Medulla oblongata (tissue), 1 donor: Measurements from ENCODE around the gene LRRC3.

Source experiments
- DNase-seq: peaks from one replicate; pipeline ENCODE4 v3.0.0-alpha.2; 2015; ENCODE audit errors: extremely low spot score

Gene LRRC3

DNA sequence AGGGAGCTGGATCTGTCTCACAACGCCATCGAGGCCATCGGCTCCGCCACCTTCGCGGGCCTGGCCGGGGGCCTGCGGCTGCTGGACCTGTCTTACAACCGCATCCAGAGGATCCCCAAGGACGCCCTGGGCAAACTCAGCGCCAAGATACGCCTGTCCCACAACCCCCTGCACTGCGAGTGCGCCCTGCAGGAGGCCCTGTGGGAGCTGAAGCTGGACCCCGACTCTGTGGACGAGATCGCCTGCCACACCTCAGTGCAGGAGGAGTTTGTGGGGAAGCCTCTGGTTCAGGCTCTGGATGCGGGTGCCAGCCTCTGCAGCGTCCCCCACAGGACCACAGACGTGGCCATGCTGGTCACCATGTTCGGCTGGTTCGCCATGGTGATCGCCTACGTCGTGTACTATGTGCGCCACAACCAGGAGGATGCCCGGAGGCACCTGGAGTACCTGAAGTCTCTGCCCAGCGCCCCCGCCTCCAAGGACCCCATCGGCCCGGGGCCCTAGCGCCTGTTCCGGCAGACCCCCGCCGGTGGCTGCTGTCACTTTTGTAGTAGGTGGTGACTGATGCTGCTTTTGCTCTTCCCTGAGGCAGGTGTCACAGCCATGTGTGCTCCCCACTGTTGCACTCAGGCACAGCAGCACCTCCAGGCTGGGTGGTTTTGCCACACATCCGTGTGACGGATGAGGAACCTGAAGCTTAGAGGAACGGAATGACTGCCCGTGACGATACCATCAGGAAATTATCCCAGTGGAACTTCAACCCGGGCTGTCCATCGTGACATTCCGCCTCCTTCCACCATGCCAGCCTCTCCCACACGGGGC, 1.8 kb downstream of the LRRC3 start:
- DNase-seq: no peak

DNA sequence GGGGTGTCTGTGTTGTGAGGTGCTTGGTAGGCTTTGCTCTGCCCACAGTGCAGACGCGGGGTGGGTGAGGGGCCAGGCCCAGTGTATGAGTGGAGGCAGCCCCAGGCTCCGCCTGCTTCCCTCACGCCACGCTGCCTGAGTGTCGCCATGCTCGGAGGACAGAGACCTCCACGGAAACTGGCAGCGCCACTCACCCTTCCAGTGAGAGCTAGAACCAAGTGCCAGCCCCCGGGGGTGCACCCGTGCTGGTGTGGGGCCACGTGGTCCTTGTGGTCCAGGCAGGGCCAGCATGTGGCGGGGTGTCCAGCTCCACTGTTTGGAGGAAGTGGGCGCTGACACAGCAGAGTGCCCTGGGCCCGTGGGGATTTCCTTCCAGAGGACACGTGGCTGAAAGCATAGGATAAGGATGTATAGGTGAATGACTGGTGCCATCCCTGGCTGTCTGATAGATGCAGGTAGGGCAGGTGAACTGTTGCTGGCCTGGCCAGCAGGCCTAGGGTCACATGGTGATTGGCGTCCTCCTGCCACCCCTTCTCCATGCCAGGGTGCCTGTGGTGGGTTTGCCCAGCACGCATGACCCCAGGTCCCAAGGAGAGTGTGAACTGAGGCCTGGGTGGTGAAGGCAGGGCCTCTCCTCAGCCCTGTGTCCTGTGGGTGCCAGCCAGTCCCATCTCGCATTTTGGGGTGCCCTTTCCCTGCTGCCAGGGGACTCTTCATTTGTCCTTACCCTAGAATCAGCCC, 3.8 kb downstream of the LRRC3 start:
- no peak for DNase-seq

DNA sequence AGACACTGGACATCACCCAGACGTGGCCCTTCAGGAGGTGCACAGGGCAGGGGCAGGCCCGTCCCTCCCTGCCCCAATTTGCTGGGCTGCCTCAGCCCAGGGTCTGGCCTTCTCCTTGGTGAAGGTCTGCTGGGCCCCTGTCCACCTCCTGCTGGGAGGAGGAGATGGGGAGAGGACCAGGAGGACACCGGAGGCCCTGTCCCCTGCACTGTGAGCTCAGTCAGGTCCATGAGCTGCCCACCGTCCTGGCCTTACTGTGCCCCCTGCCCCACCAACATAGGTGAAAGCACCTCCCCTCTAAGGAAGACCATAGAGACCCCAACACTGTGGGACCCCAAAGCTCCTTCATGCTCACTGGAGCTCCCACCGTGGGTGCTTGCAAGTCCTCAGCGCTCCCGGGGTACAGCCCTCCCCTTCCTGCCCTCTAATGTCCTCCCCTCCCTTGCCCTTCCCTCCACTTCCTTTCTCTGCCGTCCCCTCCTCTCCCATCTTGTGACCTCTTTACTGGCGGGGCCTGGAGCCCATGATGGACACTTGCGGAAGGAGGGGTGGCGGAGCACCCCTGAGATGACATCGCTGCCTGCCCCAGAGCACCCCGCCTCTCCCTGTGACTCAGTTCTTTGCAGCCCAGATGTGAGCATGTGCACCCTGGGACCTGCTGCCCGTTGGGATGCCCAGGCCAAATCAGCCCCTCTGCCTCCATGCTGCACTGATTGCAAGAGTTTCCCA, 4.6 kb downstream of the LRRC3 start:
- no peak for DNase-seq

DNA sequence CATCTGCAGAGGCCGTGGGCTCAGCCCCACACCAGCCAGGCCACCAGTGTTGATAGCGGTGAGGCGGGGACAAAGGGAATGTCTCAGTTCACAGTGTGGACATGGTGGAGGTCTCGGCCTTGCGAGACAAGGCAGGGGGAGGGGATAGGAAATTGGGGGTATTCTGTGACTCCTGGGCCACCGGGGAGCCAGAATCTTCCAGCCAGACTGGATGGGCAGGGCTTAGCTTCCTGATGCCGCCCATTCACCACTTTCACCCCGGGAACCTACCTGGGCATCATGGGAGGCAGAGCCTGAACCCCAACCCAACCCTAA, 5.1 kb downstream of the LRRC3 start:
- no peak for DNase-seq

DNA sequence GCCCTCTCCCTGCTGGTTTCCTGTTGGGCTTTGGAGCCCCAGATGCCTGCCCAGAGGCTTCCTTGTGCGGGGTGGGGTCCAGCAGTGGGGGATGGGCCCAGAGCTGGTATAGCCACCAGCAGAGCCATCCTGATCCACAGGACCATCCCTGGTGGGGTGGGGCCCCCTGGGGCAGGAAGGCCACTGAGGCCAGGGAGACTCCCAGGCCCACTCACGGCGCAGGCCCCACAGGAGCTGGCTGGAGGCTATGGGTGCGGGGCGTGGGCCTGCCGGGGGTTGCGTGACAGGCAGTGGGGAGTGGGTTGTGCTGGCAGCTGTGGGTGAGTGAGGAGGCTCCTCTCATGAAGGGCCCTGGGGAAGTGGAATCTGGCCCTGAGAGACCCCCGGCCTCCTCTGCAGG, 5.7 kb downstream of the LRRC3 start:
- no peak for DNase-seq

DNA sequence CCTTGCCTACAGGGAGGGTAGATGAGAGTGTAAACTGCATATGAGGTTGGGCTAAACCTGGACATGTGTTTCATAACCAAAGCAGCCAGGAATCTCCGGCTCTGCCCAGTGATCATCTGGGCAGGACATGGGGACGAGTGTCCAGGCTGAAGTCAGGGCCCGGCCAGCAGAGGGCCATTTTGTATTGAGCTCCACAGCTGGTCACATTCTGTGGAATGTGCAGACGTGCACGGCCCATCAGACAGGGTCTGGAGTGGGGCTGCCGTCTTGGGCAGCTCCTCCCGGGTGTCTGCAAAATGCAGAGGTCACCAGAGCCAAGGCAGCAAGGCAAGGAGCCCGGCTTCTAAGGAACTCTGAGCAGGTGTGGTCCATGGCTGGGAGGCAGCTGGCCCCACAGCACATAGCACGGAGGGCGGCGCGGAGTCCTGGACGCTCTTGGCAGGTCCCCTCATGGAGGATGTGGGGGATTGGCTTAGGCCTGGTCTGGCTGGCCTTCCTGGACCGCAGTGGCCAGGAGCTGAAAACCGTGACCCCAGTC, 6.2 kb downstream of the LRRC3 start:
- DNase-seq: no peak

DNA sequence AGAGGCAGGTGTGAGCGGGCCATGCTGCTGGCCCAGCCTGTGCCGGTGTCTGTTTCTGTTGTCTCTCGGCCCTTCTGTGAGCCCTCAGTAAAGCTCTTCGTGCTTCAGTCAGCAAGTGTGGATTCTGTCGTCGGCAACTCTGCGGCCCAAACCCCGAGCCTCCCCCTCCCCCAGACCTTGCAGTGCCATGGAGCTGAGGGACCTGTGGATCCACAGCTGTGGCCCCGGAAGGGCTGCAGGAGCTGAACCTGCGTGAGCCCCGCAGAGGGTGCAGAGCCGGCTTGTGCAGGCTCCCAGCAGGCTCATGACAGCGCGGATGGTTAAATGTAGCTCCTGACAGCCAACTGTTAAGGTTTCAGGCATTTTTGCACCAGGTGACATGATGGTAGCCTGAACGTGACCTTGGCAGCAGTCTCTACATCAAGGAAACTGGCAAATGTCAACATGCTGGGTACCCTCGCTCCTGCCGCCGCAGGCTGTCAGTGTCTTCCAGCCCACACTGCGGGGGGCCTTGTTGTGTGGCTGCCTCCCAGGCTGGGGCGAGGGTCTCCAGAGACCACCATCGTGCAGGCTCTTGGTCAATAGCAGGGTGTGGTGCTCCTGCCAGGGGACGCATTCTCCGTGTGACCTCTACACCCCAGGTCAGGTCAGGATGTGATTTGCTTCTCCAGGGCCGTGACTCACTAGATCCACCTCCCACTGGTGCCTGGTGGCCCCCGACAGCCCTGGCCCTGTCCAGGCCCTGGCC, 7.0 kb downstream of the LRRC3 start:
- DNase-seq: no peak

DNA sequence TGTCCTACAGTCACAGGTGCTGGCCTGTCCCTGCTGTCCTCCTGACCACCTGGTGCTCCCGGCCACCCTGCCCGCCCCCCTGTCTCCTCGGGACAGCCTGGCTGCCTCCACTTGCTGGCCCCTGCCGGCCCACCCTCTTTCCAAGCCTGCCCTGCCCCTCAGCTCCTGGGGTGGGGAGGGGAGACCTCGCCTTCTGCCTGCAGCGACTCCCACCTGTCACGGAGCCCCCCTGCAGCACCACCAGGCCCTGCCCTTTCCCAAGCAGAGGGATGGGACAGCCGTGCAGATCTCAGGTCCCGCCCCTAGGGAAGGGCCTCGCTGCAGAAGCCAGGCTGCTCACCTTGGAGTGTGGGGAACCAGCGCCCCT, 7.5 kb downstream of the LRRC3 start:
- no peak for DNase-seq

DNA sequence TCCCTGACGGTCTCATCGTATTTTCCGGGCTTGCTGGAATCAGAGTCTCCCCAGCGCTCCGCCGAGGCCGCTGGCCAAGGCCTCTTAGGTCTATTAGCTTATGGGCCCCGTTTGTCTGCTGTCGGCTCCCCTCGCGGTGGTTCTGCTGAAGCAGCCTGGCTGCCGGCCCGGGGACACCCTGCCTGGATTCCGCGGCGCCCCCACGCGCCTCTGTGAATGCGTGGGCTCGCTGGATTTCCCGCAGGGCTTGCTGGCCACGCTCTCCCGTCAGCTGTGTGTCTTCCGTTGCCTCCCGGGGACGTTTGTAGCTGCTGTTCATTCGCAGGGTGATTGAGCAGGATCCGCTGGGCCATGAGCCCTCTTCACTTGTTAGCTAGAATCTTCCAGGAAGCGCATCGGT, 8.4 kb downstream of the LRRC3 start:
- DNase-seq: no peak

DNA sequence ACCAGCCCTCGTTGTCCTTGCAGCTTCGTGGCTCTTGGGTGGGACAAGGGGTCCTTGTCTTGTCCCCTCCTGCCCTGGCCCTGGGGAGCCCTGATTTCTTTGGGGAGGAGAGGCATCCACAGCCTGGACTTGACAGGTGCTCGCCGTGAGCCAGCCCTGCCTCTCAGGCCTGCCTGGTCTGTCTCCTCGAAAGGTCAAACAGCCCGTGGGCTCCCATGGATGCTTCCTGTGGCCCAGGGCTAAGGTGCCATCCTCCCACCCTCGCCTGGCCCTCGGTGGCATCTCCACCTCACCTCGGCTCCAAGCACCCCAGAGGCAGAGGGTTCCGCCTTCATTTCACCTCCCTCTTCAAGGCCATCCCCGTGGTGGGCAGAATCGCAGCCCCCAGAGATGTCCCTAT, 9.0 kb downstream of the LRRC3 start:
- DNase-seq: no peak

DNA sequence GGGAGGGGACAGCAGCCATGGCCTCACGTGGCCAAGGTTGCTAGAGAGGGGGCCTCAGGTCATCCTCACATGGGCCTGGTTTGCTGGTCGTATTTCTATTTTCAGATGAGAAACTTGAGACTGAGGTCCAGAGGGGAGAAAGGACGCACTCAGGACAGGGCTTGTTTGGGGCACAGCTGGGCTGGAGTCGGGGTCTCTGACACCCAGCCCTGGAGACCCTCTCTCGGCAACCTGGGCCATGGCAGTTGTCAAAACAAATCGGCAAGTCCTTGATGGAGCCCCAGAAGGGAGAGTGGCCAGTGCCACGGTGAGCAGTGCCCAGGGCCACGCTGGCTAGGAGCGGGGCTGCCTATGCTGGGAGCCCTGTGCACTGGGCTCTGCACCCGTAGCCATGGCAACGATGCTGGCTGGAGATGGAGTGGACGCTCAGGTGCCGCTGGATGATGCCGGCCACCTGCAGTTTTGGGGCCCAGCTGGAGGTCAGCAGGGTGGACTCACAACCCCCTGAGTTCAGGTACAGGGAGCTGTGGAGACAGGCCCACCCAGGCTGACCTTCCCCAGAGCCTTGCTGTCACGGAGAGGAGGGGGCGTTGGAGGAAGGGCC, 11.1 kb downstream of the LRRC3 start:
- no peak for DNase-seq

DNA sequence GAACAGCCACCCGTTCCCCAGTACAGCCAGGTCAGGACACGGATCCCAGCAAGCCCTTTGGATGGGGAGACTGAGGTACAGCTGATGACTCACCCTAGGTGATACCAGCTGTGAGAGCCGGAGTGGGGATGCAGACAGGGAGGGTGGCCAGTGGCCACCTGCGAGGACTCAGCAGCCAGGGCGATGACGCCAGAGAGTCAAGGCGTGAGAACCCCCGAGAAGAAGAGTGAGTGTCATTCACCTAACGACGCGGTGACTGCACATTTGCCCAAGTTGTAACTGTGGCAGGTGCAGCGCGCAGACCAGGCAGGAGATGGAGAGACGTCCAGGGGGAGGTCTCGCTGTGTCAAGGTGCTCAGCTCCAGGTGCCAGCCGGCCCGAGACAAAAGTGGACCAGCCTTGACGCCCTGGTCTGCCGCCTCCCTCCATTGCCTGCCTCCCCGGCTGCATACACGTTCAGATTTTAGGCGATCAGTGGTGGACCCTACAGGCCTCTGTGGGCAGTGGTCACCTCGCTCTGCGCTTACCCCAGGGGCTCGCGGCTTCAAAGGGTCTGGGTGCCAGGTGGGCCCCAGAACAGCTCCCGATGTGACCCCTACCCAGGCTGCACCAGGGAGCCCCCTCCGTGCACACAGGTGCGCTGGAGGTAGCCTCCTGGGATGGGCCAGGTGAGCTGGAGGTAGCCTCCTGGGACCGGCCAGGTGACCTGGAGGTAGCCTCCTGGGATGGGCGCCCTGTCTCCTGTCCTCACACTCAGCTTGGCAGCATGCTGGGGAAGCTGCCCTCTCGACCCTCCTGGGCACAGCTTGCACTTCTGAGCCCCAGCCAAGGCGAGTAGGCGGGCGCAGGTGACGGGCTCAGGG, 11.9 kb downstream of the LRRC3 start:
- DNase-seq: no peak

DNA sequence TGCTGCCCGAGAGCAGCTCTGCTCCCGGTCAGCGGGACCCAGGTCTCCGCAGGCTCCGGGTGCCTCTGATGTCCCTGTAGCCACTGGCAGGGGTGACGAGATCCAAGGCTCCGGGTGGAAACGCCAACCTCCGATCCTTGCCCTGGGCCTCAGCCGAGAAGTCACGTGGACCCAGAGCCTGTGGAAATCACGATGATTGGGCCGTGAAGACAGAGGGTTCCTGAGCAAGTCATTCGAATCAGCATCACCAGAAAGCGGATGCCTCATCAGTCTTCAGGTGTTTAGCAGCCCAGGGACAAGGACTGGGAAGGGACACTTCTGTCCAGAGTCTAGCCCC, 12.5 kb downstream of the LRRC3 start:
- no peak for DNase-seq

DNA sequence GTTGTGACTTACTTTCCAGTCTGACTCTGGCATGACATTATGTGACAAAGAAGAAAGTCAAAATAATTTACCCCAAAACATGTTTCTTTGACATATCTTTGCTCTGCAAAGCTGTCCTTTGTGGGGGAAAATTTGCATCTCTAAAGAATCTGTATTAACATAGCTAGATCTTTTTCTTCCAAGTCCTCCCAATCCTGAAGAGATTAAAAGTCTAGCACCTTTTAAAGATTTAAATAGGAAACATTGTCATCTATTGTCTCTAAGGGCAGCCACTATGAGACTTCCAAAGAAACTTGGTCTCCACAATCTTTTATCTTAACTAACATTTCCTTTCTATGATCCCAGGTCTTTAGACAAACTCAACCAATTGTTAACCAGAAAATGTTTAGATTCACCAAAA, 16.0 kb downstream of the LRRC3 start:
- no peak for DNase-seq

DNA sequence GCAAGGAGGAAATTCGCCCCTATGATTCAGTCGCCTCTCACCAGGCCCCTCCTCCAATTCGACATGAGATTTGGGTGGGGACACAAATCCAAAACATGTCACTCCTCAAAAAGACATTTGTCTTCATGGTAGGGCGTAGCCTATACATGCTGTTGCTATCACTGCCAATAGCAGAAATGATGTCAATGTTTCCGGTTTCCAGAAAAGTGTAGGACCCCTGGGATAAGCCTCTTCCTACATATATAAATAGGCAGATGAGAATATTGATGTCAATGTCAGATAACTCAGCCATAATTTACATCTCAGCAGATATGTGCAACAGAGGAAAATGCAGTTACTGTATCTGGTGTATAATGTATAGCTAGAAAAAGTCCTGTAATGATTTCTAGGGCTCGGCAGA, 16.7 kb downstream of the LRRC3 start:
- no peak for DNase-seq

DNA sequence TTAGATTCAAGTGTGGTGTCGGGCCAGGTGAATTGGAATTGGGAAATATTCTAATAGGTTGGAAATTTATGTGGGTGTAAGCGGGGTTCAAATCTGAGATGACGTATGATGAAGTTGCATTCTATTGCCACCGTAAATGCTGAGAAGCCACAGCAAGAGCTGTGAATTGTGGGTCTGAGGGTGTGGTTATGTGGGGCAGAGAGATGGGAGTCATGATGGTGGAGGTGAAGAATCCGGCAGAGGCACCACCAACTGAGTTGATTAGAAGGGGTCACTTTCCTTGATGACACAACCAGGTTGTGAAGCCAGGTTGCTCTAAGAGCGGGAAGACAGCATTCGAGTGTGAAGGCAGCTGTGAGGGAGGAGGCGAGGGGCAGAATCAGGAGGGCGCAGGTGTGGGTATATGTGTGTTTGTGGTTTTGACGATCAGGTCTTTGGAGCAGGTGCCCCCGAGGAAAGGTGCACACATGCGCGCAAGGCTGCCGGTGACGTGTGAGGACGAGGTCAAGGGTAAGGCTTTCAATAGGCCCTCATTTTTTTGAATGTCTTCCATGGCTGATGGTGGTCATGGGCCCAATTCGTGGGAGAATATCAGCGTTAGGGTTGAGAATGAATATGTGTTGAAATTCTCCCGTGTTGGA, 18.7 kb downstream of the LRRC3 start:
- no peak for DNase-seq

DNA sequence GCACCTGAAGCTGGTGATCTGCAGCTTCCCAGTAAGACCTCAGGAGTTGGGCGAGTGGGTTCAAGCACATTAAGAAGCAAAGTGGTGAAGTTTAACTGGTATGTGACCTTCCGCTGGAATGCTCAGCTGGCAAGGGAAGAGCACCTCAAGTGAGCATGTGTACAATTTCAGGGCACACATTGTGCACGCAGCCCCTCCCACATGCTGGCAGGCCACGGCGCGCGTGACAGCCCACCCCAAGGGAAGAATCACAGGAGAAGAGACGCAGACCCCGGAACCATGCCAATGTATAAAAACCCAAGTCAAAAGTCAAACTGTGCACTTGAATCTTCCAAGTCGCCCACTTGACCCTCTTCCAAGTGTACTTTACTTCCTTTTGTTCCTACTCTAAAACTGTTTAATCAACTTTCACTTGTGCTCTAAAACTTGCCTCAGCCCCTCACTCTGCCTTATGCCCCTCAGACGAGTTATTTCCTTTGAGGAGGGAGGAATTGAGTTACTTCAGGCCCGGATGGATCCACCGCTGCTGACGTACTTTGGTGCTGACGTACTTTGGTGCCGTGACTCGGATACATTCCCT, 20.0 kb downstream of the LRRC3 start:
- no peak for DNase-seq

DNA sequence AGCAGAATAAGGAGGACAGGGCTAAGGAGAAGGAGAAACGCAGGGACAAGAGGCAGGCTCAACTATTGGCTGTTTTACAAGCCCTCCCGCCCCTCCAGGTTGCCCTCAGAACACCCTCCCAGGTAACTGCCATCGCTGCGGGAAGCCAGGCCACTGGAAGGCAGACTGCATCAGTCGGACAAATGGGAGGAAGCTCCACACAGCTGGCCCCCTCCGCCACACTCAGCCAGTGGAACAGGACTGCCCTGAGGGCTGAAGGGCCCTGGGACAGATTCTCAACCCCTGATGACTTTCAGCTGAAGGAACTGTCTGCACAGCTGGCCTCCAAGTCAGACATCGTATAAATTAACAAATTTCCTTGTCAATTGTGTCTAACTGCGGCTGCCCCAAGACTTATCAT, 21.8 kb downstream of the LRRC3 start:
- DNase-seq: no peak

DNA sequence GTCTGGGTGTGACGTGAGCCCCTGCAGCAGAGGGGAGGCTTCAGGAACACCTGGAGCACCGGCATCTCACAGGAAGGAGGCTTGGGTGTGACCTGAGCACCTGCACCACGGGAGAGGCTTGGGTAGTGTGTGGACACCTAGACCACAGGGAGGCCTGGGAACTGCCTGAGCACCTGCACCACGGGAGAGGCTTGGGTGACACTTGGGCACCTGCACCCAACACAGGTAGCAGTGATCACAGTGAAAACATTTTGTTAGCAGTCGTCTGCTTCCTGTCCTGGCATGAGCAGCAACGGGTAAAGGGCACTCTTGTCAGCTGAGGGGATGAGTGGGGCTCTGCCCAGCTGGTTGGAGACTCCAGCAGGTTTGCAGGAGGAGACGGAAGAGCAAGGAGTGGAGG, 22.4 kb downstream of the LRRC3 start:
- no peak for DNase-seq
